CD4-positive, alpha-beta T cell (primary cell): ENCODE measurements around the gene CALCOCO2. TPM values are rescaled to one million over a fixed set of nuclear protein-coding genes. Genes with fewer than 3 reads are reported as not detected.

ENCODE experiments used
- ATAC-seq: fragments of 200-7000 bp; cut with Tn5 transposase; one replicate; pipeline ENCODE4 v1.10.0; 2022; ENCODE audit warnings: mild to moderate bottlenecking; ENCODE audit not compliant: poor library complexity
- CTCF ChIA-PET: fragments of 350-600 bp; sonication (Branson Sonifier 250); formaldehyde crosslinking; loops from one replicate; lab custom pipeline; 2021; ENCODE audit warnings: antibody characterized with exemption, inconsistent platforms; lab: Charles Lee
- POLR2A ChIA-PET: fragments of 350-600 bp; sonication (Branson Sonifier 250); formaldehyde crosslinking; loops from one replicate; lab custom pipeline; 2021; ENCODE audit warnings: antibody characterized with exemption, inconsistent platforms; lab: Charles Lee
- DNase-seq, 14 experiments: peaks; one replicate each; pipeline ENCODE4 v3.0.0-alpha.2; 2013 to 2020; ENCODE audit warnings: mixed read lengths in 2 of 14
- H3K27ac ChIP-seq, 2 donors: one replicate each; pipeline versions ENCODE4 v1.5.1 to v1.7.0; 2013; ENCODE audit warnings: low read length in 2 of 2, low read depth in 1 of 2, mild to moderate bottlenecking in 1 of 2
- H3K27me3 ChIP-seq, 2 experiments: 1 replicate in 1 of 2; 2 replicates in 1 of 2; pipeline versions ENCODE4 v1.6.1 to v1.7.0; 2013; ENCODE audit warnings: low read length in 2 of 2, control low read depth in 1 of 2, mild to moderate bottlenecking in 1 of 2, moderate library complexity in 1 of 2; ENCODE audit not compliant: insufficient read depth in 2 of 2, control insufficient read depth in 1 of 2
- H3K36me3 ChIP-seq: one replicate; pipeline ENCODE4 v1.6.1; 2013; ENCODE audit warnings: low read length, control low read depth; ENCODE audit not compliant: insufficient read depth
- H3K4me1 ChIP-seq: one replicate; pipeline ENCODE4 v1.6.1; 2013; ENCODE audit warnings: low read length, control low read depth; ENCODE audit not compliant: insufficient read depth
- H3K4me3 ChIP-seq: one replicate; pipeline ENCODE4 v1.5.1; 2013; ENCODE audit warnings: mild to moderate bottlenecking, low read length, moderate library complexity
- H3K9me3 ChIP-seq, 2 experiments: 1 replicate in 1 of 2; 2 replicates in 1 of 2; pipeline versions ENCODE4 v1.6.1 to v1.7.0; 2013; ENCODE audit warnings: low read length in 2 of 2, mild to moderate bottlenecking in 2 of 2, control low read depth in 1 of 2, moderate library complexity in 1 of 2; ENCODE audit not compliant: control insufficient read depth in 1 of 2, insufficient read depth in 1 of 2
- H3K27ac Mint-ChIP-seq: one replicate; pipeline ENCODE4 v1.8.0; 2020; ENCODE audit warnings: mixed read lengths
- H3K27me3 Mint-ChIP-seq: one replicate; pipeline ENCODE4 v1.8.0; 2021; ENCODE audit warnings: mixed read lengths
- H3K36me3 Mint-ChIP-seq: one replicate; pipeline ENCODE4 v1.8.0; 2021; ENCODE audit warnings: low read depth, mixed read lengths
- H3K4me1 Mint-ChIP-seq: one replicate; pipeline ENCODE4 v1.8.0; 2021; ENCODE audit warnings: low read depth, mixed read lengths
- H3K4me3 Mint-ChIP-seq: one replicate; pipeline ENCODE4 v1.8.0; 2020; ENCODE audit warnings: mild to moderate bottlenecking, mixed read lengths
- H3K9me3 Mint-ChIP-seq: one replicate; pipeline ENCODE4 v1.8.0; 2020; ENCODE audit warnings: mixed read lengths
- intact Hi-C, 2 experiments: fragments of 100-400 bp; cut with DNase I in 1 of 2; cut with micrococcal nuclease in 1 of 2; formaldehyde crosslinking; loops; one replicate each; pipeline versions ENCODE4 v1.15.1 to v1.9.0; 2023 to 2025; cut with DNase I, micrococcal nuclease
- total RNA-seq, 174 experiments: library from RNA in 2 of 174; stranded (reverse) in 2 of 174; gene quantifications; one replicate each; pipeline ENCODE4 v1.2.3 and lab custom pipeline; 2021 to 2026
- TF ChIP-seq, protein P1 (sequence below): fragments of 200-600 bp; IDR thresholded peaks from one replicate; pipeline ENCODE4 v1.8.0; 2022; ENCODE audit warnings: antibody characterized with exemption, mild to moderate bottlenecking

Gene CALCOCO2
- total RNA-seq, 2 experiments from 2014 or later = 140 to 142 TPM

DNA sequence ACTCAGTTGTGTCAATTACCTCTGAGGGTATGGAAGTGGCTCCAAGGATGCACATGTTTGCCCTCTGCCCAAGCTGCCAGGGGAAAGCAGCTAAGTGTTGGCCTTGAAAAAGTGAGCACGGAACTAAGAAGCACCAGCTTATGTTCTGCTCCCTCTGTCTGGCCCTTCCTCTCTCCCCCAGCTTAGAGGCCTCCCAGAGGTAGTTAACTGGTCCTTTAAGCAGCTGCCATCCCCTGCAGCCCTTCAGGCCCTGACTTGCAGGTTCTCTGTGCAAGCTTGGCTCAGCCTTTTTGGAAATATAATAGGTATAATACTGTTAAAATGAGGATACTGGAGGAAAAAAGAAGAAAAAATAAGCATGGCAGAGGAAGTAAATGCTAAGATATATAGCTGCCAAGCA lies 70.4 kb downstream of the CALCOCO2 start:
- H3K9me3 ChIP-seq = no peaks in the 10 kb centered on the region
- Mint-ChIP-seq H3K27ac (no peak overlapping the region), H3K27me3 (no peaks in the 10 kb centered on the region), H3K4me3 (no peak overlapping the region), H3K4me1 (no peaks in the 10 kb centered on the region), H3K36me3 (peaks cover 19% of the 10 kb centered on the region), H3K9me3 (no peaks in the 10 kb centered on the region)
- no peaks in the 10 kb centered on the region for H3K4me1 ChIP-seq
- ATAC-seq = no peak
- H3K27me3 ChIP-seq = no peaks in the 10 kb centered on the region
- H3K27ac ChIP-seq = no peak overlapping the region
- intact Hi-C loops = no loop called here
- CTCF ChIA-PET = no interaction called here
- TF ChIP-seq, protein P1, sequence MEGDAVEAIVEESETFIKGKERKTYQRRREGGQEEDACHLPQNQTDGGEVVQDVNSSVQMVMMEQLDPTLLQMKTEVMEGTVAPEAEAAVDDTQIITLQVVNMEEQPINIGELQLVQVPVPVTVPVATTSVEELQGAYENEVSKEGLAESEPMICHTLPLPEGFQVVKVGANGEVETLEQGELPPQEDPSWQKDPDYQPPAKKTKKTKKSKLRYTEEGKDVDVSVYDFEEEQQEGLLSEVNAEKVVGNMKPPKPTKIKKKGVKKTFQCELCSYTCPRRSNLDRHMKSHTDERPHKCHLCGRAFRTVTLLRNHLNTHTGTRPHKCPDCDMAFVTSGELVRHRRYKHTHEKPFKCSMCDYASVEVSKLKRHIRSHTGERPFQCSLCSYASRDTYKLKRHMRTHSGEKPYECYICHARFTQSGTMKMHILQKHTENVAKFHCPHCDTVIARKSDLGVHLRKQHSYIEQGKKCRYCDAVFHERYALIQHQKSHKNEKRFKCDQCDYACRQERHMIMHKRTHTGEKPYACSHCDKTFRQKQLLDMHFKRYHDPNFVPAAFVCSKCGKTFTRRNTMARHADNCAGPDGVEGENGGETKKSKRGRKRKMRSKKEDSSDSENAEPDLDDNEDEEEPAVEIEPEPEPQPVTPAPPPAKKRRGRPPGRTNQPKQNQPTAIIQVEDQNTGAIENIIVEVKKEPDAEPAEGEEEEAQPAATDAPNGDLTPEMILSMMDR = no peak
- H3K4me3 ChIP-seq = no peak overlapping the region
- no peaks in the 10 kb centered on the region for H3K36me3 ChIP-seq
- DNase-seq = no peak
- POLR2A ChIA-PET = interaction anchor here (0.6 kb wide), 1 partner anchor 1230 kb away, joined by 3 read pairs; no protein-coding TSS in a partner anchor

DNA sequence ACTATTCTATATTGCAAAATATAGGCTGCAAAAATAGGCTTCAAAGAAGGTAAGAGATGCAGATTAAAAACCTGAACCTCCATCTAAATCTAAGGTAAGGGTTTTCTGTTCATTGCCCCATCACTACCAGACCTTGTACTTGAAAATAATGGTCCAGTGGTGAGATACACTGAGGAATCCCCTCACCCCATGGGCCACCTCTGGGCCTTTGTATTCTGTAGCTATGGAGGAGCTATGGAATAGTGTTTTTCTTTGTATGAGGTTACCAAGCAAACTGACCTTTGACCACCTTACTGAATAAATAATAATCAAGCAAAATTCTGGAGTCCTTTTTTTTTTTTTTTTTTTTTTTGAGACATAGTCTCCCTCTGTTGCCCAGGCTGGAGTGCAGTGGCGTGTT lies 72.6 kb downstream of the CALCOCO2 start:
- no peaks in the 10 kb centered on the region for H3K9me3 Mint-ChIP-seq
- H3K4me3 Mint-ChIP-seq = no peak overlapping the region
- H3K36me3 Mint-ChIP-seq = peaks cover 8% of the 10 kb centered on the region
- TF ChIP-seq, protein P1 = no peak
- H3K27ac Mint-ChIP-seq = no peak overlapping the region
- H3K27me3 ChIP-seq = no peaks in the 10 kb centered on the region
- no peak for ATAC-seq
- no peak overlapping the region for H3K4me3 ChIP-seq
- peaks cover 9% of the 10 kb centered on the region for H3K4me1 Mint-ChIP-seq
- ChIA-PET CTCF (interaction anchor here (1.6 kb wide), 1 partner anchor 25 kb away, joined by 3 read pairs; no protein-coding TSS in a partner anchor), POLR2A (interaction anchor here (1.5 kb wide), 2 partner anchors 9 to 11 kb away, joined by 5 to 8 read pairs; partner anchors contain the start of gene ATP5MC1)
- intact Hi-C loops = no loop called here
- peaks cover 9% of the 10 kb centered on the region for H3K4me1 ChIP-seq
- no peak for DNase-seq
- H3K27me3 Mint-ChIP-seq = no peaks in the 10 kb centered on the region
- no peaks in the 10 kb centered on the region for H3K9me3 ChIP-seq
- no peaks in the 10 kb centered on the region for H3K36me3 ChIP-seq
- no peak overlapping the region for H3K27ac ChIP-seq

DNA sequence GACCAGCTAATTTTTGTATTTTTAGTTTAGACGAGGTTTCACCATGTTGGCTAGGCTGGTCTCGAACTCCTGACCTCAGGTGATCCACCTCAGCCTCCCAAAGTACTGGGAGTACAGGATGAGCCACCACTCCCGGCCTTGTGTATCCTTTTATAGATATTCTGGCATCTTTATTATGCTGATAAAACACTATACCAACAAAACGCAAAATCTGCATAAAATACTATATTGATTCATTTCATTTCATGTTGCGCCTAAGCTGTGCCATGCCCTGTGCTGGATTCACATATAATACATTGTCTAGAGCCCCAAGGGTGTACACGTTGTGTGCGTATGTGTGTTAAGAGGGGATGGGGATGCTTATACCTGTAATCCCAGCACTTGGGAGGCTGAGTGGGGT lies 73.6 kb downstream of the CALCOCO2 start:
- peaks cover 14% of the 10 kb centered on the region for H3K4me1 ChIP-seq
- H3K4me3 ChIP-seq = no peak overlapping the region
- DNase-seq (no peak), ATAC-seq (no peak)
- no peaks in the 10 kb centered on the region for H3K9me3 Mint-ChIP-seq
- no peaks in the 10 kb centered on the region for H3K27me3 ChIP-seq
- H3K36me3 Mint-ChIP-seq = peaks cover 12% of the 10 kb centered on the region
- POLR2A ChIA-PET = no interaction called here
- peak overlapping the region; percentile 45 for H3K4me3 Mint-ChIP-seq
- CTCF ChIA-PET = no interaction called here
- intact Hi-C loops = no loop called here
- peaks cover 15% of the 10 kb centered on the region for H3K4me1 Mint-ChIP-seq
- TF ChIP-seq, protein P1 = no peak
- no peaks in the 10 kb centered on the region for H3K27me3 Mint-ChIP-seq
- no peaks in the 10 kb centered on the region for H3K36me3 ChIP-seq
- H3K9me3 ChIP-seq = no peaks in the 10 kb centered on the region
- H3K27ac ChIP-seq = no peak overlapping the region
- no peak overlapping the region for H3K27ac Mint-ChIP-seq
